OCI-LY1 (cell line): ENCODE data around the gene RPS6KA3.

Source experiments
- CTCF ChIP-seq: fragments of 200-600 bp; sonication (generic), shearing (Covaris generic); IDR thresholded peaks from 2 replicates; pipeline ENCODE4 v1.5.1; 2017; ENCODE audit warnings: mild to moderate bottlenecking, antibody characterized with exemption, low read length, moderate library complexity, mixed read lengths
- EZH2 ChIP-seq: fragments of 200-600 bp; sonication (generic), shearing (Covaris generic); IDR thresholded peaks from 2 replicates; pipeline ENCODE4 v1.8.0; 2017; ENCODE audit warnings: borderline replicate concordance, mixed run types, mild to moderate bottlenecking, antibody characterized with exemption, low read length, moderate library complexity, mixed read lengths

DNA sequence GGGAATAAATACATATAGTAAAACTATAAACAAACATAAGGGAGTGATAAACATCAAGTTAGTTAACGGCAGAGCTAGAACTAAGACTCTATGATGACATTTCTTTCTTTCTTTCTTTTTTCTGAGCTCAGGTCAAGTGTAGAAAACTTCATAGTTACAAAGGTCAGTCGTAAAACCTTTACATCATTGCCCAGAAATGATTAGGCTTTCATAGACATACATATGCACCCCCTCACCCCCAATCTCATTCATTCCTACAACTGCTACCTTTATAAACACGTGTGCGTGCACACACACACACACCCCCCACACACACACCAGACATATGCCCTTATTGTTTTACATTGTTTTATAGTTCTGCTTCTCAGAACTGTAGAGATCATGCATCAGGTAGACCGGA, 130.8 kb downstream of the RPS6KA3 start:
- TF ChIP-seq CTCF: no peak
- TF ChIP-seq EZH2: no peak
